IPS-18a (cell line): ENCODE data around the gene MRPL53.

Experiments used
- H3K27ac ChIP-seq: one replicate; pipeline ENCODE4 v1.5.1; 2013; ENCODE audit warnings: low read length
- H3K27me3 ChIP-seq: one replicate; pipeline ENCODE4 v1.6.1; 2013; ENCODE audit warnings: mild to moderate bottlenecking, low read length; ENCODE audit not compliant: control insufficient read depth, insufficient read depth
- H3K36me3 ChIP-seq: one replicate; pipeline ENCODE4 v1.6.1; 2013; ENCODE audit warnings: low read depth, low read length; ENCODE audit not compliant: control insufficient read depth
- H3K4me1 ChIP-seq: one replicate; pipeline ENCODE4 v1.6.1; 2013; ENCODE audit warnings: low read depth, low read length; ENCODE audit not compliant: control insufficient read depth
- H3K4me3 ChIP-seq: one replicate; pipeline ENCODE4 v1.5.1; 2013; ENCODE audit warnings: low read length
- H3K9ac ChIP-seq: one replicate; pipeline ENCODE4 v1.6.1; 2013; ENCODE audit warnings: mild to moderate bottlenecking, low read length, moderate library complexity
- H3K9me3 ChIP-seq: one replicate; pipeline ENCODE4 v1.6.1; 2013; ENCODE audit warnings: low read depth, low read length; ENCODE audit not compliant: control insufficient read depth

Gene MRPL53

GRCh38 chr2:74424995-74425406, 47.5 kb downstream of the MRPL53 start:
- Histone ChIP-seq H3K27ac (no peak overlapping the region), H3K9ac (no peak overlapping the region), H3K4me1 (no peaks in the 10 kb centered on the region), H3K9me3 (no peaks in the 10 kb centered on the region), H3K36me3 (peaks cover 51% of the 10 kb centered on the region), H3K27me3 (peaks cover 19% of the 10 kb centered on the region), H3K4me3 (no peak overlapping the region)

- H3K27ac ChIP-seq, result no peak overlapping the region
Measured at GRCh38 chr2:74424139-74424992, 48.1 kb downstream of the MRPL53 start.

GRCh38 chr2:74423231-74424095, 49.0 kb downstream of the MRPL53 start:
- no peaks in the 10 kb centered on the region for H3K9me3 ChIP-seq
- no peak overlapping the region for H3K4me3 ChIP-seq
- no peak overlapping the region for H3K27ac ChIP-seq
- peaks cover 35% of the 10 kb centered on the region for H3K36me3 ChIP-seq
- no peaks in the 10 kb centered on the region for H3K4me1 ChIP-seq
- H3K9ac ChIP-seq, result no peak overlapping the region
- H3K27me3 ChIP-seq, result peaks cover 19% of the 10 kb centered on the region

More at GRCh38 chr2:74424139-74424992, 48.1 kb downstream of the MRPL53 start:
- Histone ChIP-seq H3K27me3 (peaks cover 19% of the 10 kb centered on the region), H3K4me1 (no peaks in the 10 kb centered on the region), H3K36me3 (peaks cover 44% of the 10 kb centered on the region), H3K9ac (no peak overlapping the region), H3K4me3 (no peak overlapping the region), H3K9me3 (no peaks in the 10 kb centered on the region)
